Measurements from ENCODE around the gene TRIM65.

- TF ChIP-seq CTCF (conservative IDR thresholded peaks at IDR 0.05; ENCODE audit: low read length) (no peak), EZH2phosphoT487 (IDR thresholded peaks at IDR 0.05; ENCODE audit: borderline replicate concordance) (no peak)
Measured at GRCh38 chr17:75845933-75846691, 50.6 kb downstream of the TRIM65 start.

Data from Loucy (cell line).